ENCODE data around the gene TNFRSF18.

The TNFRSF18 gene

GRCh38 chr1:1226566-1227362 lies 20.4 kb upstream of the TNFRSF18 start:
- no peak for DNase-seq

GRCh38 chr1:1225913-1226312 lies 19.5 kb upstream of the TNFRSF18 start:
- DNase-seq = no peak

GRCh38 chr1:1225238-1225845 lies 18.9 kb upstream of the TNFRSF18 start:
- no peak for DNase-seq

GRCh38 chr1:1223891-1224290 lies 17.5 kb upstream of the TNFRSF18 start:
- no peak for DNase-seq

GRCh38 chr1:1223321-1223720 lies 16.9 kb upstream of the TNFRSF18 start:
- DNase-seq = no peak

GRCh38 chr1:1222575-1223225 lies 16.3 kb upstream of the TNFRSF18 start:
- DNase-seq = no peak

GRCh38 chr1:1221887-1222574 lies 15.6 kb upstream of the TNFRSF18 start:
- DNase-seq = no peak

- no peak for DNase-seq
These were observed 13.8 kb upstream of the TNFRSF18 start for GRCh38 chr1:1220197-1220596.

- no peak for DNase-seq
These were observed 12.9 kb upstream of the TNFRSF18 start for GRCh38 chr1:1219341-1219740.

- DNase-seq = no peak
These were observed 12.3 kb upstream of the TNFRSF18 start for GRCh38 chr1:1218524-1219200.

- no peak for DNase-seq
These were observed 11.5 kb upstream of the TNFRSF18 start for GRCh38 chr1:1217621-1218523.

GRCh38 chr1:1216770-1217620 lies 10.6 kb upstream of the TNFRSF18 start:
- DNase-seq = no peak

GRCh38 chr1:1215881-1216605 lies 9.7 kb upstream of the TNFRSF18 start:
- DNase-seq = no peak

GRCh38 chr1:1215080-1215676 lies 8.8 kb upstream of the TNFRSF18 start:
- no peak for DNase-seq

GRCh38 chr1:1213345-1214265 lies 7.2 kb upstream of the TNFRSF18 start, which contains the start of gene TNFRSF4:
TNFRSF4 (minus strand) TSS chr1:1214153; CDS start chr1:1214127, 26 bp downstream.
- no peak for DNase-seq

- no peak for DNase-seq
These were observed 6.5 kb upstream of the TNFRSF18 start for GRCh38 chr1:1212780-1213344.

- DNase-seq = no peak
These were observed 5.4 kb upstream of the TNFRSF18 start for GRCh38 chr1:1211541-1212441.

All from effector CD8-positive, alpha-beta T cell (primary cell).